22Rv1 (cell line): ENCODE data around the gene KCNAB1.

Experiments
- ZFX ChIP-seq: fragments of 450-650 bp; IDR thresholded peaks from 2 replicates; pipeline ENCODE4 v1.6.1; 2017; ENCODE audit warnings: antibody characterized with exemption, borderline replicate concordance
- TF ChIP-seq, protein P1 (sequence below): fragments of 450-650 bp; IDR thresholded peaks from 2 replicates; pipeline ENCODE4 v1.5.1; 2017; ENCODE audit warnings: mild to moderate bottlenecking

GRCh38 chr3:156400062-156400461, 279.7 kb downstream of the KCNAB1 start:
- TF ChIP-seq, protein P1, sequence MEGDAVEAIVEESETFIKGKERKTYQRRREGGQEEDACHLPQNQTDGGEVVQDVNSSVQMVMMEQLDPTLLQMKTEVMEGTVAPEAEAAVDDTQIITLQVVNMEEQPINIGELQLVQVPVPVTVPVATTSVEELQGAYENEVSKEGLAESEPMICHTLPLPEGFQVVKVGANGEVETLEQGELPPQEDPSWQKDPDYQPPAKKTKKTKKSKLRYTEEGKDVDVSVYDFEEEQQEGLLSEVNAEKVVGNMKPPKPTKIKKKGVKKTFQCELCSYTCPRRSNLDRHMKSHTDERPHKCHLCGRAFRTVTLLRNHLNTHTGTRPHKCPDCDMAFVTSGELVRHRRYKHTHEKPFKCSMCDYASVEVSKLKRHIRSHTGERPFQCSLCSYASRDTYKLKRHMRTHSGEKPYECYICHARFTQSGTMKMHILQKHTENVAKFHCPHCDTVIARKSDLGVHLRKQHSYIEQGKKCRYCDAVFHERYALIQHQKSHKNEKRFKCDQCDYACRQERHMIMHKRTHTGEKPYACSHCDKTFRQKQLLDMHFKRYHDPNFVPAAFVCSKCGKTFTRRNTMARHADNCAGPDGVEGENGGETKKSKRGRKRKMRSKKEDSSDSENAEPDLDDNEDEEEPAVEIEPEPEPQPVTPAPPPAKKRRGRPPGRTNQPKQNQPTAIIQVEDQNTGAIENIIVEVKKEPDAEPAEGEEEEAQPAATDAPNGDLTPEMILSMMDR: no peak
- no peak for TF ChIP-seq ZFX
